ENCODE measurements around the gene PLCL1.

GRCh38 chr2:197827618-197828017, 23.2 kb downstream of the PLCL1 start:
- TF ChIP-seq, protein P1, sequence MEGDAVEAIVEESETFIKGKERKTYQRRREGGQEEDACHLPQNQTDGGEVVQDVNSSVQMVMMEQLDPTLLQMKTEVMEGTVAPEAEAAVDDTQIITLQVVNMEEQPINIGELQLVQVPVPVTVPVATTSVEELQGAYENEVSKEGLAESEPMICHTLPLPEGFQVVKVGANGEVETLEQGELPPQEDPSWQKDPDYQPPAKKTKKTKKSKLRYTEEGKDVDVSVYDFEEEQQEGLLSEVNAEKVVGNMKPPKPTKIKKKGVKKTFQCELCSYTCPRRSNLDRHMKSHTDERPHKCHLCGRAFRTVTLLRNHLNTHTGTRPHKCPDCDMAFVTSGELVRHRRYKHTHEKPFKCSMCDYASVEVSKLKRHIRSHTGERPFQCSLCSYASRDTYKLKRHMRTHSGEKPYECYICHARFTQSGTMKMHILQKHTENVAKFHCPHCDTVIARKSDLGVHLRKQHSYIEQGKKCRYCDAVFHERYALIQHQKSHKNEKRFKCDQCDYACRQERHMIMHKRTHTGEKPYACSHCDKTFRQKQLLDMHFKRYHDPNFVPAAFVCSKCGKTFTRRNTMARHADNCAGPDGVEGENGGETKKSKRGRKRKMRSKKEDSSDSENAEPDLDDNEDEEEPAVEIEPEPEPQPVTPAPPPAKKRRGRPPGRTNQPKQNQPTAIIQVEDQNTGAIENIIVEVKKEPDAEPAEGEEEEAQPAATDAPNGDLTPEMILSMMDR (IDR thresholded peaks at IDR 0.05) = no peak
- TF ChIP-seq EP300 (IDR thresholded peaks at IDR 0.05) = no peak
- no peak for TF ChIP-seq POLR2A (IDR thresholded peaks at IDR 0.05)
